ENCODE results near the gene SSR4.
"Not testable (repeated sequence)": the region's sequence is repeated elsewhere in the genome, so short reads cannot be mapped to it uniquely, and the experiment has no call there.

The SSR4 gene

DNA sequence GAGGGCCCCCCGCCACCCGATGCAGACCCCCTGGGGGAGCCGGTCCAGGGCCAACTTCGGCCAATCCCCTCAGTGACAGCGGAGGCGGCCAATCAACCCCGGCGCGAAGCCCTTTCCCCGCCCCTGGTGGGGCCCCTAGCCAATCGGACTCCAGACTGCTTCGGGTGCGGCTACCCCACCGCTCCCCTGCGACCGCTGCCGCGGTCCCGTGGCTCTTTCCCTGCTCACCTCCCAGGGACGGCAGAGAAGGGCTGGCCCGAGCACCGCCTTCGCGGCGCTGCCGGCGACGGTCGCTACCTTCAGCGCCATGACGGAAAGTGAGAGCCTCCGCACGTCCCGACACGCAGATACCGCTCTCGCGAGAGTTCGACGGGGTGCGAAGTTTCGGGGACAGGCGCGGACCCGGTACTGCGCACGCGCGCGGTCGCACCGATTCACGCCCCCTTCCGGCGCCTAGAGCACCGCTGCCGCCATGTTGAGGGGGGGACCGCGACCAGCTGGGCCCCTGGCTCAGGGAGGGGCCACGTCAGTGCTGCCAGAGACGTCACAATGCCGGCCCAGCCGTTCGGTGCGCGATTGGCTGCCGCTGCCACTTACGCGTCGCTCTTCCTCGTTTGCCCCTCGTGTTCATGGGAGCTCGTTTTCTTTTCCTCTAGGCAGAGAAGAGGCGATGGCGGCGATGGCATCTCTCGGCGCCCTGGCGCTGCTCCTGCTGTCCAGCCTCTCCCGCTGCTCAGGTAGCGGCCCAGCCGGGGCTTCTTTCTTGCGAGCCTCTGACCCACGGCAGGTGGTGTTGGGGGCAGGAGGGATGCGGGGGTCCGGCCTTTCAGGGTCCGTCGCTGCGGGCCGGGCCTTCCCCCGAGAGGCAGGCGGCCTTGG lies at the start of gene SSR4, which contains the start of gene IDH3G:
SSR4 (plus strand) TSS at position 651 of the 879 bp plus-strand sequence; CDS start at position 671, 20 bp downstream.
IDH3G (minus strand) TSS at position 358 of the 879 bp plus-strand sequence; CDS start at position 309, 49 bp downstream.
- H3K27ac ChIP-seq (ENCODE audit: low read depth, low read length, poor library complexity, severe bottlenecking), result peak within 1 kb of the TSS; percentile 77
- H3F3A ChIP-seq (ENCODE audit: insufficient read depth, low read length), result no peaks in the 10 kb centered on the region
- peaks cover 6% of the 10 kb centered on the region; the same call in 1 of the 2 replicates for H3K79me2 ChIP-seq (ENCODE audit: insufficient read depth, low read length)
- H4K20me1 ChIP-seq (ENCODE audit: insufficient read depth, low read length), result no peaks in the 10 kb centered on the region
- H3K36me3 ChIP-seq (ENCODE audit: insufficient read depth, low read length), result peaks cover 45% of the 10 kb centered on the region
- H3K4me2 ChIP-seq (ENCODE audit: low read length), result peak within 1 kb of the TSS; percentile 94
- H2AFZ ChIP-seq (ENCODE audit: low read length), result no peak within 1 kb of the TSS
- H3K4me3 ChIP-seq (ENCODE audit: low read depth, low read length, poor library complexity, severe bottlenecking), result peak within 1 kb of the TSS; percentile 77
- peak within 1 kb of the TSS; percentile 96 for H3K9ac ChIP-seq (ENCODE audit: low read length)
- H3K4me1 ChIP-seq (ENCODE audit: insufficient read depth, low read length, severe bottlenecking), result peaks cover 25% of the 10 kb centered on the region
- H3K9me2 ChIP-seq (ENCODE audit: low read depth, low read length), result no peaks in the 10 kb centered on the region
- TF ChIP-seq, protein P1, sequence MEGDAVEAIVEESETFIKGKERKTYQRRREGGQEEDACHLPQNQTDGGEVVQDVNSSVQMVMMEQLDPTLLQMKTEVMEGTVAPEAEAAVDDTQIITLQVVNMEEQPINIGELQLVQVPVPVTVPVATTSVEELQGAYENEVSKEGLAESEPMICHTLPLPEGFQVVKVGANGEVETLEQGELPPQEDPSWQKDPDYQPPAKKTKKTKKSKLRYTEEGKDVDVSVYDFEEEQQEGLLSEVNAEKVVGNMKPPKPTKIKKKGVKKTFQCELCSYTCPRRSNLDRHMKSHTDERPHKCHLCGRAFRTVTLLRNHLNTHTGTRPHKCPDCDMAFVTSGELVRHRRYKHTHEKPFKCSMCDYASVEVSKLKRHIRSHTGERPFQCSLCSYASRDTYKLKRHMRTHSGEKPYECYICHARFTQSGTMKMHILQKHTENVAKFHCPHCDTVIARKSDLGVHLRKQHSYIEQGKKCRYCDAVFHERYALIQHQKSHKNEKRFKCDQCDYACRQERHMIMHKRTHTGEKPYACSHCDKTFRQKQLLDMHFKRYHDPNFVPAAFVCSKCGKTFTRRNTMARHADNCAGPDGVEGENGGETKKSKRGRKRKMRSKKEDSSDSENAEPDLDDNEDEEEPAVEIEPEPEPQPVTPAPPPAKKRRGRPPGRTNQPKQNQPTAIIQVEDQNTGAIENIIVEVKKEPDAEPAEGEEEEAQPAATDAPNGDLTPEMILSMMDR (IDR thresholded peaks at IDR 0.05; ENCODE audit: low read length), result no peak
- no peak for TF ChIP-seq EZH2 (IDR thresholded peaks at IDR 0.05; ENCODE audit: borderline replicate concordance, low read length)
- H3K9me3 ChIP-seq (ENCODE audit: low read length), result no peaks in the 10 kb centered on the region
- H3K27me3 ChIP-seq (ENCODE audit: insufficient read depth, low read length), result no peaks in the 10 kb centered on the region

DNA sequence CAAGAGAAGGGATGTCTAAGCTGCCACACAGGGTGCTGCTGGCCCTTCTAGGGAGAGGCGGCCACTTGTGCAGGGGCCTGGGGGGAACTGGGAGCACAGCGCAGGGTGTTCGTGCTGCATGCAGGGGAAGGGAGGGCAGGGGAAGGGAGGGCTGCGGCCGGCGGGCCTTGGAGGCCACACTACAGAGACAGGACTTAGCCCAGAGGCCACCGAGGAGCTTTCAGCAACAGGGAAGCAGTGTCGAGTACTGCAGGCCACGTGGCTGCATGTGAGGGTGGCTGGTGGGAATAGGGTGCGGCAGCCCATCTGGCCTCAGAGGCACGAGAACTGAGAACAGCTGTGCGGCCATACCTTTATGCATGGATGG lies 49.4 kb upstream of the SSR4 start:
- not testable (repeated sequence) for H3K4me1 ChIP-seq (ENCODE audit: insufficient read depth, low read length, severe bottlenecking); H3K4me3 ChIP-seq (ENCODE audit: low read depth, low read length, poor library complexity, severe bottlenecking); H3K9ac ChIP-seq (ENCODE audit: low read length); H3K36me3 ChIP-seq (ENCODE audit: insufficient read depth, low read length); H3K9me2 ChIP-seq (ENCODE audit: low read depth, low read length); H3K27ac ChIP-seq (ENCODE audit: low read depth, low read length, poor library complexity, severe bottlenecking); H3K4me2 ChIP-seq (ENCODE audit: low read length); H4K20me1 ChIP-seq (ENCODE audit: insufficient read depth, low read length); H2AFZ ChIP-seq (ENCODE audit: low read length); H3K79me2 ChIP-seq (ENCODE audit: insufficient read depth, low read length); H3F3A ChIP-seq (ENCODE audit: insufficient read depth, low read length); H3K27me3 ChIP-seq (ENCODE audit: insufficient read depth, low read length); H3K9me3 ChIP-seq (ENCODE audit: low read length)

DNA sequence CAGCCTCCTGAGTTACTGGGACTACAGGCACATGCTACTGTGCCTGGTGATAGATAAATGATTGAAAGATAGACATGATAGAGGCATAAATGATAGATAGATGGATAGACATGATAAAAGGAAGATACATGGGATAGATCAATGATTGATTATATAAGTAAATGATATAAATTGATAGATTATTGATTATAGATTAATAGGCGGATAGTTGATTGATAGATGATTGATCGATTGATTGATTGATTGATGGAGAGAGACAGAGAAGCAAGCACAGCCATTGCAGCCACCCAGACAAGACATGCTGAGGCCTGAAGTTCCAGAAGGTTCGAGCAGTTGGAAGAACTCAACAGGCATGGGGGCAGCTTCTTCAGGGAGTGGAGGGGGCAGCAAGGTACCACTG lies 48.1 kb upstream of the SSR4 start:
- Histone ChIP-seq H3K4me2 (ENCODE audit: low read length) (no peak overlapping the region), H3K9me2 (ENCODE audit: low read depth, low read length) (no peaks in the 10 kb centered on the region), H4K20me1 (ENCODE audit: insufficient read depth, low read length) (no peaks in the 10 kb centered on the region), H3K27me3 (ENCODE audit: insufficient read depth, low read length) (no peaks in the 10 kb centered on the region), H3K79me2 (ENCODE audit: insufficient read depth, low read length) (no peaks in the 10 kb centered on the region), H3F3A (ENCODE audit: insufficient read depth, low read length) (no peaks in the 10 kb centered on the region), H3K9ac (ENCODE audit: low read length) (no peak overlapping the region), H3K36me3 (ENCODE audit: insufficient read depth, low read length) (no peaks in the 10 kb centered on the region), H2AFZ (ENCODE audit: low read length) (no peak overlapping the region), H3K4me1 (ENCODE audit: insufficient read depth, low read length, severe bottlenecking) (no peaks in the 10 kb centered on the region), H3K27ac (ENCODE audit: low read depth, low read length, poor library complexity, severe bottlenecking) (no peak overlapping the region), H3K9me3 (ENCODE audit: low read length) (no peaks in the 10 kb centered on the region), H3K4me3 (ENCODE audit: low read depth, low read length, poor library complexity, severe bottlenecking) (no peak overlapping the region)
- TF ChIP-seq, protein P1 (IDR thresholded peaks at IDR 0.05; ENCODE audit: low read length), result no peak
- no peak for TF ChIP-seq EZH2 (IDR thresholded peaks at IDR 0.05; ENCODE audit: borderline replicate concordance, low read length)

DNA sequence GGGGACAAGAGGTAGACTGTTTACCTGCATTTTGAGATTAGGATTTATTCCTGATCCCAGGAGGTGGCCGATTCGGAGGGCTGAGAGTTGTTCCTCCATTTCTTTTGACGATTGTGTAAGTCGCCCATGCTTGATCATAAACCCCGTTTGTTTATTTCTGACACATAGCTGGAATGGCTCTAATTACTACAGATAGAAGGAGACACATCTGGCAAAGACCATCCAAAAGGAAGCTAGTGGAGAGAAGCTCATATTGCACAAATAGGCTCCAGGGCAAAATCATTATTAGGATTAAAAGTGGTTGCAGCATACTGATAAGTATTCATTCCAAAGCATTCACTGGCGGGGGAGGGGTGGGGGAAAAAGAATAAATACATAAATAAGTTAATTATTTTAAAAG lies 47.5 kb upstream of the SSR4 start:
- H3K9ac ChIP-seq (ENCODE audit: low read length); H3F3A ChIP-seq (ENCODE audit: insufficient read depth, low read length); H3K4me3 ChIP-seq (ENCODE audit: low read depth, low read length, poor library complexity, severe bottlenecking); H4K20me1 ChIP-seq (ENCODE audit: insufficient read depth, low read length); H2AFZ ChIP-seq (ENCODE audit: low read length); H3K27me3 ChIP-seq (ENCODE audit: insufficient read depth, low read length); H3K79me2 ChIP-seq (ENCODE audit: insufficient read depth, low read length); H3K4me2 ChIP-seq (ENCODE audit: low read length); H3K9me3 ChIP-seq (ENCODE audit: low read length); H3K9me2 ChIP-seq (ENCODE audit: low read depth, low read length); H3K4me1 ChIP-seq (ENCODE audit: insufficient read depth, low read length, severe bottlenecking); H3K27ac ChIP-seq (ENCODE audit: low read depth, low read length, poor library complexity, severe bottlenecking); H3K36me3 ChIP-seq (ENCODE audit: insufficient read depth, low read length): not testable (repeated sequence)

DNA sequence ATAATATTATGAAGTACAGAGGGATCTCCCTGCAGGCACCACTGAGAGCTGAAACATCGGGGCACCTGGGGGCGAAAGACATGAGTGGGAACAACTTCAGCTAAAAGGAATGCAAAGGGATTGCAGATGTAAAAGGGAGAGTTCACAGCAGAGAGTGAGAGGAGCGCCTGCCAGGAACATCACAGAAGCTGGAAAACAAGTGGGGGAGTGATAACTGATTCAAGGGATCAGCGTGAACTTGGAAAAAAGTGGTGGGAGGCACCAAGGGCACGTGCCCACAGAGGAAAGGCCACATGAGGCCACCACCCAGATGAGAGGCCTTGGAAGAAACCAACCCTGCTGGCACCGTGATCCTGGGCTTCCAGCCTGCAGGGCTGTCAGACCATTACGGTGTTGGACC lies 45.5 kb upstream of the SSR4 start:
- not testable (repeated sequence) for H3K27ac ChIP-seq (ENCODE audit: low read depth, low read length, poor library complexity, severe bottlenecking); H3K4me3 ChIP-seq (ENCODE audit: low read depth, low read length, poor library complexity, severe bottlenecking); H3K36me3 ChIP-seq (ENCODE audit: insufficient read depth, low read length); H3F3A ChIP-seq (ENCODE audit: insufficient read depth, low read length); H3K4me1 ChIP-seq (ENCODE audit: insufficient read depth, low read length, severe bottlenecking); H3K9me3 ChIP-seq (ENCODE audit: low read length); H3K79me2 ChIP-seq (ENCODE audit: insufficient read depth, low read length); H4K20me1 ChIP-seq (ENCODE audit: insufficient read depth, low read length); H2AFZ ChIP-seq (ENCODE audit: low read length); H3K27me3 ChIP-seq (ENCODE audit: insufficient read depth, low read length); H3K4me2 ChIP-seq (ENCODE audit: low read length); H3K9me2 ChIP-seq (ENCODE audit: low read depth, low read length); H3K9ac ChIP-seq (ENCODE audit: low read length)
